Left lung (tissue), 10 donors: ENCODE data around the gene KDM4D. TPM values are rescaled to one million over a fixed set of nuclear protein-coding genes. Genes with fewer than 3 reads are reported as not detected.

Source experiments
- ATAC-seq: fragments of 200-7000 bp; cut with Tn5 transposase; one replicate; pipeline ENCODE4 v1.9.1; 2020; ENCODE audit warnings: moderate library complexity
- DNase-seq, 4 donors: peaks; one replicate each; pipeline ENCODE4 v3.0.0-alpha.2; 2013 to 2020
- H3K27ac ChIP-seq, 2 donors: fragments of 200-600 bp; sonication (generic) in 1 of 2; one replicate each; pipeline versions ENCODE4 v1.5.0 to v1.8.0; 2020 to 2021
- H3K27me3 ChIP-seq, 2 donors: fragments of 200-600 bp; sonication (generic) in 1 of 2; one replicate each; pipeline versions ENCODE4 v1.5.0 to v1.8.0; 2020 to 2021
- H3K36me3 ChIP-seq, 2 donors: fragments of 200-600 bp; sonication (generic) in 1 of 2; one replicate each; pipeline versions ENCODE4 v1.5.0 to v1.8.0; 2020 to 2021
- H3K4me1 ChIP-seq, 2 donors: fragments of 200-600 bp; one replicate each; pipeline ENCODE4 v1.8.0; 2021
- H3K4me3 ChIP-seq, 2 donors: fragments of 200-600 bp; sonication (generic) in 1 of 2; one replicate each; pipeline versions ENCODE4 v1.5.0 to v1.8.0; 2020 to 2021; ENCODE audit warnings: mild to moderate bottlenecking in 1 of 2
- H3K9me3 ChIP-seq, 2 donors: fragments of 200-600 bp; sonication (generic) in 1 of 2; one replicate each; pipeline versions ENCODE4 v1.5.0 to v1.8.0; 2020 to 2021
- intact Hi-C, 2 donors: fragments of 100-400 bp; cut with DNase I; formaldehyde crosslinking; loops; one replicate each; pipeline versions ENCODE4 v1.11.2 to v1.14.2; 2022
- polyA plus RNA-seq, 6 donors: library from polyadenylated mRNA; unstranded; fragments of 120-200 nt; gene quantifications; one replicate each; pipeline ENCODE4 v1.2.1, GENCODE V29; 2013; ENCODE audit not compliant: insufficient read length in 6 of 6
- total RNA-seq, 2 donors: library from RNA; stranded (reverse); fragmentation: NEBNext Ultra II Directional; extraction: Animal tissue kit (Norgen Biotek cat#: 25700); gene quantifications; one replicate each; pipeline ENCODE4 v1.2.1, GENCODE V29; 2021
- TF ChIP-seq, protein P1 (sequence below), 2 donors: fragments of 200-600 bp; sonication (generic) in 1 of 2; IDR thresholded peaks; one replicate each; pipeline versions ENCODE4 v1.5.0 to v1.8.0; 2021; ENCODE audit warnings: antibody characterized with exemption in 2 of 2
- donor health status: DM: no; HTN: yes; CAD: no.
- donor health status: DM: no; HTN: no; CAD: no.

Gene KDM4D
- total and polyA plus RNA-seq, 8 donors = 0.35 to 2.5 (median 1.9) TPM

DNA sequence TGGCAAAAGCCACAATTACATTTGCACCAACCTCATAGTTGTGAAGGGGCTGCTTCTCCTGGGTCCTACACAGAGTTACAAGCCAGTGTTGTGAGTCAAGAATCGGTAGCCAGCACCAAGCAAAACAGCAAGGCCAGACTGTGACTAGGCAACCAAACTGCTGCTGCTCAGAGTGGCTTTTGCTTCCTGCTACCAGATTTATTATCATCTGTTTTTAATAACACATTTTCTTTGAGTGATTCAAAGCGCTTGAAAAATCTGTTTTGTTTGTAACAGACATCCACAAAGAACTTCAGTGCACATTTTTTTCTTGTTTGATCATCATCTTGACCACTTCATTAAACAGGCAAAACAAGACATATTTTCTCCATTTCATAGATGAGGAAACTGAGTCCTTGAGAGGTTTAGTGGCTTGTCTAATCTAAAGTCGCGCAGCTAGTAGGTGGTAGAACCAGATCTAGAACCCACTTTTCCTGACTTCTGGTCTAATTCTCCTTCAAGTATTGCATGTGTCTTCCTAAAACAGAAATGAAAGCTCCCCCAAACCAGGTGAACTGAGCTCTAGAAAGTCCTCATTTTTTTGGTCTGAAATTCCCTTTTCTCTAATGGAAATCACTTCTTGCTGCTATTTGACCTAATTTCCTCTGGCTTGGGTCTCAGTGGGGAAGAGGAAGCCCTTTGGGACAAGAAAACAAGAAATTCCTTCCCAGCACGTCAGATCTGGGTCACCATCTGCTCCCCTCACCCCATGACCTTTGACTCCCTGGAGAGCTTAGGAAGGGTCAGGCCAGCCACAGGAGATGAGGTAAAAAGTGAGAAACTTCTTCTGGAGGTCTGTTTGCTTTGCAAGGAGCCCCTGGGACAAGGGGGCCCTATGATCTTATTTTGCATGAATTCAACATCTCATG is 40.0 kb upstream of the KDM4D start:
- H3K27ac ChIP-seq = peak overlapping the region in 1 of 2 donors; percentile 24
- peak; percentile 82 for ATAC-seq
- H3K4me3 ChIP-seq = no peak overlapping the region

GRCh38 chr11:94934362-94934761 is 39.1 kb upstream of the KDM4D start:
- H3K9me3 ChIP-seq = no peaks in the 10 kb centered on the region
- intact Hi-C loops = no loop called here
- H3K4me3 ChIP-seq = no peak overlapping the region
- peaks cover 0 to 13% of the 10 kb centered on the region in 2 donors for H3K4me1 ChIP-seq
- no peaks in the 10 kb centered on the region for H3K36me3 ChIP-seq
- H3K27ac ChIP-seq = peak overlapping the region; percentile 19 to 41
- no peak for DNase-seq
- H3K27me3 ChIP-seq = no peaks in the 10 kb centered on the region
- peak; percentile 14 for ATAC-seq
- TF ChIP-seq, protein P1, sequence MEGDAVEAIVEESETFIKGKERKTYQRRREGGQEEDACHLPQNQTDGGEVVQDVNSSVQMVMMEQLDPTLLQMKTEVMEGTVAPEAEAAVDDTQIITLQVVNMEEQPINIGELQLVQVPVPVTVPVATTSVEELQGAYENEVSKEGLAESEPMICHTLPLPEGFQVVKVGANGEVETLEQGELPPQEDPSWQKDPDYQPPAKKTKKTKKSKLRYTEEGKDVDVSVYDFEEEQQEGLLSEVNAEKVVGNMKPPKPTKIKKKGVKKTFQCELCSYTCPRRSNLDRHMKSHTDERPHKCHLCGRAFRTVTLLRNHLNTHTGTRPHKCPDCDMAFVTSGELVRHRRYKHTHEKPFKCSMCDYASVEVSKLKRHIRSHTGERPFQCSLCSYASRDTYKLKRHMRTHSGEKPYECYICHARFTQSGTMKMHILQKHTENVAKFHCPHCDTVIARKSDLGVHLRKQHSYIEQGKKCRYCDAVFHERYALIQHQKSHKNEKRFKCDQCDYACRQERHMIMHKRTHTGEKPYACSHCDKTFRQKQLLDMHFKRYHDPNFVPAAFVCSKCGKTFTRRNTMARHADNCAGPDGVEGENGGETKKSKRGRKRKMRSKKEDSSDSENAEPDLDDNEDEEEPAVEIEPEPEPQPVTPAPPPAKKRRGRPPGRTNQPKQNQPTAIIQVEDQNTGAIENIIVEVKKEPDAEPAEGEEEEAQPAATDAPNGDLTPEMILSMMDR (IDR thresholded peaks at IDR 0.05) = no peak

More for the DNA sequence above, 40.0 kb upstream of the KDM4D start:
- H3K36me3 ChIP-seq = no peaks in the 10 kb centered on the region
- peak in 2 of 4 donors; percentile 37 to 43 for DNase-seq
- no peaks in the 10 kb centered on the region for H3K27me3 ChIP-seq
- no peaks in the 10 kb centered on the region for H3K9me3 ChIP-seq
- H3K4me1 ChIP-seq = peaks cover 0 to 9% of the 10 kb centered on the region in 2 donors
- intact Hi-C loops = no loop called here
- TF ChIP-seq, protein P1 (IDR thresholded peaks at IDR 0.05) = no peak

GRCh38 chr11:94934846-94935245 is 38.7 kb upstream of the KDM4D start:
- intact Hi-C loops = no loop called here
- Histone ChIP-seq H3K4me1 (peaks cover 0 to 13% of the 10 kb centered on the region in 2 donors), H3K27me3 (no peaks in the 10 kb centered on the region), H3K9me3 (no peaks in the 10 kb centered on the region), H3K36me3 (no peaks in the 10 kb centered on the region), H3K4me3 (no peak overlapping the region), H3K27ac (peak overlapping the region in 1 of 2 donors; percentile 41)
- DNase-seq (no peak), ATAC-seq (no peak)
- TF ChIP-seq, protein P1 (IDR thresholded peaks at IDR 0.05) = no peak

DNA sequence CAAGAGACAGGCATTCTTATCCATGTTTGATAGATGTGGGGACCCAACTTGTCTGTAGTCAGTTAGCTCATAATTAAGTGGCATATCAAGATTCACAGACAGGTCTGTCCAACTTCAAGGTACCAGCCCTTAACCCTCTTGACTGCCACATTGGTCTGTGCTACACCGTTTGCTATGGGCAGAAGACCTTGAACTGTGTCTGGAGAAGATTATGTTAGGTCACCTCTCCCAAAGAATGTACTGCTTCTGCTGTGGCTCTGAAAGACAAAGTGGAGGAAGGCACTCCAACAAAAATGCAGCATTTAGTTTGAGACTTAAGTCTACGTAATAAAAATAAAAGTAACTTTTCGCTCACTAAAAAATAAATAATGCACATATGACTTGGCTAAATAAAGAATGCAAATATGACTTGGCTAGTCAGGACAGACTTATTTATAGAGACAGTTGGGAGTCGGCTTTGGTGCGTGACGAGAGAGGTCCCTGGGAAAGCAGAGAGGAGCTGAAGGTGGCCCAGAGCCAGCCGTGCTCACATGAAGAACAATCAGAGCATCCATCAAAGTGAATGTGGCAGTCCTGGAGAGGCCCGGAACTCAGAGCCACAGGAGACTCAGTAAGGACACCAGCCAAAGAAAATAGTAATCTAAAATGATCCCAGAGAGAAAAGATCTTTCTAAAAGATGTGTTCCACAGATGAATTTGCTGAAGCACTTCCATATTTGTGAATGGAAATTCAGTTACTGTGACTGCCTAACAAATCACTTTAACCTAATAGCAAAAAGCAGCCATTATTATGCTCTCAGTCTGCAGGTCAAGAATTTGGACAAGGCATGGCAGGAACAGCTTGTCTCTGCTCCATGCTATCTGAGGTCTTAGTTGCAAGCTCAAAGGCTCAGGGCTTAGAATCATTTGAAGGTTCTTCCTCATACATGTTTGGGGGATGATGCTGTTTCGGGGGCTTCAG is 35.1 kb upstream of the KDM4D start:
- TF ChIP-seq, protein P1 (IDR thresholded peaks at IDR 0.05) = no peak
- Histone ChIP-seq H3K4me3 (no peak overlapping the region), H3K27ac (peak overlapping the region; percentile 28 to 35), H3K4me1 (peaks cover 0 to 13% of the 10 kb centered on the region in 2 donors), H3K9me3 (no peaks in the 10 kb centered on the region), H3K36me3 (no peaks in the 10 kb centered on the region), H3K27me3 (no peaks in the 10 kb centered on the region)
- ATAC-seq (peak; percentile 34), DNase-seq (peak in 2 of 4 donors; percentile 49 to 61)
- intact Hi-C loops = no loop called here
